HepG2 (cell line): Measurements from ENCODE around the gene ARHGAP26.

Experiments
- AHR ChIP-seq: IDR thresholded peaks from 2 replicates; pipeline ENCODE4 v1.6.1; 2018; ENCODE audit warnings: missing genetic modification reagents, missing compliant biosample characterization
- ARID2 ChIP-seq: sonication (generic); formaldehyde crosslinking; IDR thresholded peaks from 2 replicates; pipeline ENCODE4 v1.8.1; 2022; ENCODE audit warnings: mild to moderate bottlenecking, missing genetic modification reagents, borderline replicate concordance
- HNRNPL ChIP-seq: fragments of 200-400 bp; formaldehyde crosslinking; IDR thresholded peaks from 2 replicates; pipeline ENCODE4 v1.6.1; 2017; ENCODE audit warnings: mild to moderate bottlenecking, low read depth, low read length
- KMT2A ChIP-seq: sonication (generic); formaldehyde crosslinking; IDR thresholded peaks from 2 replicates; pipeline ENCODE4 v1.4.0; 2020; ENCODE audit warnings: missing genetic modification reagents
- NFYB ChIP-seq: sonication (generic); formaldehyde crosslinking; IDR thresholded peaks from 2 replicates; pipeline ENCODE4 v1.4.0; 2020; ENCODE audit warnings: missing genetic modification reagents
- POLR2A ChIP-seq, 2 experiments: IDR thresholded peaks; 2 replicates each; pipeline ENCODE4 v1.6.1; 2011; ENCODE audit warnings: low read depth in 2 of 2, low read length in 2 of 2, mild to moderate bottlenecking in 1 of 2, moderate library complexity in 1 of 2; ENCODE audit not compliant: insufficient read depth in 1 of 2
- TAF1 ChIP-seq: sonication (generic); formaldehyde crosslinking; IDR thresholded peaks from 2 replicates; pipeline ENCODE4 v1.4.0; 2020; ENCODE audit warnings: missing genetic modification reagents
- ZNF24 ChIP-seq: fragments of 450-650 bp; IDR thresholded peaks from 2 replicates; pipeline ENCODE4 v1.6.1; 2017; ENCODE audit warnings: antibody characterized with exemption, mild to moderate bottlenecking
- TF ChIP-seq, protein P1 (sequence below): IDR thresholded peaks from 2 replicates; pipeline ENCODE4 v1.6.1; 2012; ENCODE audit warnings: inconsistent platforms

GRCh38 chr5:142795251-142795650 lies 25.1 kb downstream of the ARHGAP26 start:
- TF ChIP-seq, protein P1, sequence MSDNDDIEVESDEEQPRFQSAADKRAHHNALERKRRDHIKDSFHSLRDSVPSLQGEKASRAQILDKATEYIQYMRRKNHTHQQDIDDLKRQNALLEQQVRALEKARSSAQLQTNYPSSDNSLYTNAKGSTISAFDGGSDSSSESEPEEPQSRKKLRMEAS, result no peak
- TF ChIP-seq TAF1 (CRISPR knock-in tag) (no peak), KMT2A (CRISPR knock-in tag) (no peak), ARID2 (no peak), ZNF24 (no peak), POLR2A (IDR thresholded peaks at IDR 0.05; ENCODE audit: insufficient read depth in 1 of 2, low read depth in 2 of 2, low read length in 2 of 2) (no peak), AHR (no peak), NFYB (CRISPR knock-in tag) (no peak), HNRNPL (no peak)
